ENCODE measurements around the gene SERPINB5.

DNA sequence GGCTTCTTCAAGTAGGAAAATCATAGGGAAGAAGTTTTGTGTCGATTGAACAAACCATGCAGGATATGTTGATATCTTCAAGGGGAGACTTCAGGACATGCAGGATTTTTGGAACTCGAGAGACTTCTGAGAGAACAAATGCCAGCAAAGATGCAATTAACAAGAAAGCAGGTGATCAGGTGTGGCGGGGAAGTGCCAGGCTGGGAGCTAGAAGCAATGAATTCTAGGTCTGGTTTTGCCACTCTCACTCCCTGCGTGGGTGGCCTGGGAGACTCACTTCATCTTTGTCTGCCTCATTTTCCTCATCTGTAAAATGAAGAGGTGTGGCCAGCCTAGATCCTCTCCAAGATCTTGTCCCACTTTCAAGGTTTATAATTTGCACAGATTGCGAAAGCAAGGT lies 3.1 kb downstream of the SERPINB5 start:
- TF ChIP-seq POLR2A (IDR thresholded peaks at IDR 0.05; ENCODE audit: low read length) (no peak), GATA1 (IDR thresholded peaks at IDR 0.05; ENCODE audit: low read depth, low read length) (no peak)

Data from erythroblast (primary cell).